ENCODE measurements around the gene MUC3A.

MUC3A gene

GRCh38 chr7:100957832-100958421 lies 8.6 kb downstream of the MUC3A start:
- no peaks in the 10 kb centered on the region for H3K36me3 Mint-ChIP-seq (ENCODE audit: low read depth)
- H3K9me3 Mint-ChIP-seq = no peaks in the 10 kb centered on the region
- no peak for DNase-seq
- no peaks in the 10 kb centered on the region for H3K4me1 Mint-ChIP-seq (ENCODE audit: low read depth)
- H3K27me3 Mint-ChIP-seq = peaks cover 2% of the 10 kb centered on the region
- H3K4me3 Mint-ChIP-seq = no peak overlapping the region
- no peak overlapping the region for H3K27ac Mint-ChIP-seq

- Mint-ChIP-seq H3K27me3 (peaks cover 18% of the 10 kb centered on the region), H3K4me1 (ENCODE audit: low read depth) (no peaks in the 10 kb centered on the region)
Measured at GRCh38 chr7:100959894-100960293, 10.6 kb downstream of the MUC3A start.

GRCh38 chr7:100962537-100962936 lies 13.2 kb downstream of the MUC3A start:
- peaks cover 17% of the 10 kb centered on the region for H3K4me1 Mint-ChIP-seq (ENCODE audit: low read depth)
- H3K27me3 Mint-ChIP-seq = peaks cover 41% of the 10 kb centered on the region
- no peak for DNase-seq

More at GRCh38 chr7:100959894-100960293, 10.6 kb downstream of the MUC3A start:
- Mint-ChIP-seq H3K36me3 (ENCODE audit: low read depth) (no peaks in the 10 kb centered on the region), H3K27ac (no peak overlapping the region), H3K4me3 (no peak overlapping the region), H3K9me3 (no peaks in the 10 kb centered on the region)
- DNase-seq = no peak

GRCh38 chr7:100963386-100963785 lies 14.1 kb downstream of the MUC3A start:
- Mint-ChIP-seq H3K4me3 (no peak overlapping the region), H3K27ac (no peak overlapping the region), H3K4me1 (ENCODE audit: low read depth) (peaks cover 17% of the 10 kb centered on the region), H3K27me3 (peaks cover 49% of the 10 kb centered on the region), H3K9me3 (no peaks in the 10 kb centered on the region), H3K36me3 (ENCODE audit: low read depth) (no peaks in the 10 kb centered on the region)
- DNase-seq = no peak

More at GRCh38 chr7:100962537-100962936, 13.2 kb downstream of the MUC3A start:
- no peaks in the 10 kb centered on the region for H3K36me3 Mint-ChIP-seq (ENCODE audit: low read depth)
- H3K4me3 Mint-ChIP-seq = no peak overlapping the region
- no peaks in the 10 kb centered on the region for H3K9me3 Mint-ChIP-seq
- H3K27ac Mint-ChIP-seq = no peak overlapping the region

GRCh38 chr7:100963874-100964273 lies 14.5 kb downstream of the MUC3A start:
- no peaks in the 10 kb centered on the region for H3K9me3 Mint-ChIP-seq

GRCh38 chr7:100964630-100965029 lies 15.3 kb downstream of the MUC3A start:
- Mint-ChIP-seq H3K36me3 (ENCODE audit: low read depth) (no peaks in the 10 kb centered on the region), H3K4me3 (no peak overlapping the region), H3K9me3 (no peaks in the 10 kb centered on the region), H3K4me1 (ENCODE audit: low read depth) (peaks cover 17% of the 10 kb centered on the region), H3K27me3 (peaks cover 61% of the 10 kb centered on the region), H3K27ac (no peak overlapping the region)
- DNase-seq = no peak

More at GRCh38 chr7:100963874-100964273, 14.5 kb downstream of the MUC3A start:
- Mint-ChIP-seq H3K4me3 (no peak overlapping the region), H3K4me1 (ENCODE audit: low read depth) (peaks cover 17% of the 10 kb centered on the region), H3K27me3 (peaks cover 54% of the 10 kb centered on the region), H3K36me3 (ENCODE audit: low read depth) (no peaks in the 10 kb centered on the region), H3K27ac (no peak overlapping the region)
- DNase-seq = no peak

GRCh38 chr7:100965045-100965722 lies 15.8 kb downstream of the MUC3A start:
- peaks cover 64% of the 10 kb centered on the region for H3K27me3 Mint-ChIP-seq
- H3K36me3 Mint-ChIP-seq (ENCODE audit: low read depth) = no peaks in the 10 kb centered on the region
- H3K9me3 Mint-ChIP-seq = no peaks in the 10 kb centered on the region

GRCh38 chr7:100965723-100966541 lies 16.6 kb downstream of the MUC3A start:
- no peaks in the 10 kb centered on the region for H3K9me3 Mint-ChIP-seq
- H3K36me3 Mint-ChIP-seq (ENCODE audit: low read depth) = no peaks in the 10 kb centered on the region
- no peak overlapping the region for H3K27ac Mint-ChIP-seq
- H3K4me3 Mint-ChIP-seq = peak overlapping the region; percentile 59
- DNase-seq = peak; percentile 86
- peaks cover 64% of the 10 kb centered on the region for H3K27me3 Mint-ChIP-seq
- peaks cover 17% of the 10 kb centered on the region for H3K4me1 Mint-ChIP-seq (ENCODE audit: low read depth)

More at GRCh38 chr7:100965045-100965722, 15.8 kb downstream of the MUC3A start:
- peaks cover 17% of the 10 kb centered on the region for H3K4me1 Mint-ChIP-seq (ENCODE audit: low read depth)
- H3K4me3 Mint-ChIP-seq = peak overlapping the region; percentile 59
- no peak for DNase-seq
- no peak overlapping the region for H3K27ac Mint-ChIP-seq

GRCh38 chr7:100966542-100967291 lies 17.4 kb downstream of the MUC3A start:
- H3K4me3 Mint-ChIP-seq = no peak overlapping the region
- H3K4me1 Mint-ChIP-seq (ENCODE audit: low read depth) = peaks cover 17% of the 10 kb centered on the region
- H3K27ac Mint-ChIP-seq = no peak overlapping the region
- no peaks in the 10 kb centered on the region for H3K36me3 Mint-ChIP-seq (ENCODE audit: low read depth)
- DNase-seq = peak; percentile 41
- H3K27me3 Mint-ChIP-seq = peaks cover 66% of the 10 kb centered on the region
- no peaks in the 10 kb centered on the region for H3K9me3 Mint-ChIP-seq

- H3K36me3 Mint-ChIP-seq (ENCODE audit: low read depth) = no peaks in the 10 kb centered on the region
- no peaks in the 10 kb centered on the region for H3K9me3 Mint-ChIP-seq
- no peak overlapping the region for H3K4me3 Mint-ChIP-seq
- peaks cover 66% of the 10 kb centered on the region for H3K27me3 Mint-ChIP-seq
- no peak for DNase-seq
- peaks cover 17% of the 10 kb centered on the region for H3K4me1 Mint-ChIP-seq (ENCODE audit: low read depth)
- no peak overlapping the region for H3K27ac Mint-ChIP-seq
Measured at GRCh38 chr7:100967292-100967863, 18.0 kb downstream of the MUC3A start.

- Mint-ChIP-seq H3K9me3 (no peaks in the 10 kb centered on the region), H3K27ac (no peak overlapping the region), H3K4me1 (ENCODE audit: low read depth) (peaks cover 17% of the 10 kb centered on the region), H3K4me3 (no peak overlapping the region), H3K27me3 (peaks cover 68% of the 10 kb centered on the region), H3K36me3 (ENCODE audit: low read depth) (no peaks in the 10 kb centered on the region)
- no peak for DNase-seq
Measured at GRCh38 chr7:100968031-100968430, 18.7 kb downstream of the MUC3A start.

- H3K27ac Mint-ChIP-seq = no peak overlapping the region
- DNase-seq = no peak
- H3K9me3 Mint-ChIP-seq = no peaks in the 10 kb centered on the region
- no peak overlapping the region for H3K4me3 Mint-ChIP-seq
- H3K36me3 Mint-ChIP-seq (ENCODE audit: low read depth) = no peaks in the 10 kb centered on the region
- H3K4me1 Mint-ChIP-seq (ENCODE audit: low read depth) = peaks cover 17% of the 10 kb centered on the region
- H3K27me3 Mint-ChIP-seq = peaks cover 64% of the 10 kb centered on the region
Measured at GRCh38 chr7:100968650-100969049, 19.3 kb downstream of the MUC3A start.

- H3K36me3 Mint-ChIP-seq (ENCODE audit: low read depth) = no peaks in the 10 kb centered on the region
- no peak for DNase-seq
- no peak within 1 kb of the TSS for H3K27ac Mint-ChIP-seq
- no peak within 1 kb of the TSS for H3K4me3 Mint-ChIP-seq
- H3K4me1 Mint-ChIP-seq (ENCODE audit: low read depth) = peaks cover 17% of the 10 kb centered on the region
- H3K27me3 Mint-ChIP-seq = peaks cover 60% of the 10 kb centered on the region
- H3K9me3 Mint-ChIP-seq = peaks cover 2% of the 10 kb centered on the region
Measured at GRCh38 chr7:100969066-100969615, 19.8 kb downstream of the MUC3A start, which contains the start of gene MUC12. TSS of gene MUC12 (plus strand) at chr7:100969565. CDS start at chr7:100969623, 58 bp downstream.
